ENCODE measurements around the gene ECE1. TPM values are rescaled to one million over a fixed set of nuclear protein-coding genes. Genes with fewer than 3 reads are reported as not detected.

The ECE1 gene
- total RNA-seq, 2 experiments from 2014 or later = 80.9 to 82.3 TPM

DNA sequence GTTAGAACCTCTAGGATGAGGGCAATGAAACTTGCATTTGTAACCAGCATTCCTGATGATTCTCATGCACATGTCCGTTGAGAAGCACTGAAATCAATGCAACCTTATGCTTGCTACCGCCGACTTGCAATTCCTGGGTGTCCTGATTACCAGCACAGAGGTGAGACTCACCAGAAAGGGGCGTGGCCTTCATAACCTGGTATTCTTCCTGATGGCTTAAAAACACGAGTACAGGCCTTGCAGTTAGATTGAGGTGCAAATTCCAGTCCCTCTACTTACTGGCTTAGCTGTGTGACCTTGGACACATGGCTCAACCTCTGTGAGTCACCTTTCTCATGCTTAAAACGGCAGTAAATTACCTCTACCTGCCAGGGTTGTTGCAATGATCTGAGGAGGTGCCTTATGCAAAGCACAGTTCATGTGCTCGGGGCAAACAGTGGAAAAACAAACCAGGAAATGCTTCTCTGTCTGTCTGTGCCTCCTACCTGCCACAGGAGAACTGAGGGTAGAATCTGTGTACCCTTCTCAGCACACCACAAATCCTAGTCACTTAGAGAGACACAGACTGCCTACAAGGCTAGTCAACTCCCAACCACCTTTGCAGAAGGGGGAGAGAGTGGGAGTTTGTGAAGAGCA is 39.1 kb upstream of the ECE1 start:
- ChIA-PET CTCF (no interaction called here), POLR2A (no interaction called here)

DNA sequence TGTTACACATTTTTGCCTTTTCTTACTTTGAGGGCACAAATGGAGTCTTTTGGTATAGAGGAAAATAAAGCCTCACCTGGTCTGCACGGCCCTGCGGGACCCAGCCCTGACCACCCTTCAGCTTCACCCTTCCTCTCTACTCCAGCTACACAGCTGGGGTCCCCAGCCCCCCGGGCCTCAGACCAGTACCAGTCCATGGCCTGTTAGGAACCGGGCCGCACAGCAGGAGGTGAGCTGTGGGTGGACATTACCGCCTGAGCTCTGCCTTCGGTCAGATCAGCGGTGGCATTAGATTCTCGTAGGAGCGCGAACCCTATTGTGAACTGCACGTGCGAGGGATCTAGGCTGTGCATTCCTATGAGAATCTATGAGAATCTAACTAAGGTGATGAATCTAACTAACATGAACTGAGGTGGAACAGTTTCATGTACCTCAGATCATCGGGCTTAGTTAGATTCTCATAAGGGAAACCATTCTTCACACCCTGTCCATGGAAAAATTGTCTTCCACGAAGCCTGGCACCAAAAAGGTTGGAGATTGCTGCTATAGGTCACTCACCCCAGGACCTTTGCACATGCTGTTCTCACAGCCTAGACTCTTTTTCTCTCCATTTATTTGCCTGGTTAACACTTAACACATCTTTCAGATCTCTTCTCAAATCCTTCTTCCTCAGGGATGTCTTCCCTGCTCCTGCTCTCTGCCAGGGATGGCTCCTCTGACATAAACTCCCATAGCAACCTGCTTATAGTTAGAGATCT is 37.5 kb upstream of the ECE1 start:
- CTCF ChIA-PET = interaction anchor here (0.8 to 4.0 kb wide), 4 partner anchors 9 to 73 kb away, joined by 4 to 26 read pairs (median 6); no protein-coding TSS in a partner anchor
- POLR2A ChIA-PET = no interaction called here

DNA sequence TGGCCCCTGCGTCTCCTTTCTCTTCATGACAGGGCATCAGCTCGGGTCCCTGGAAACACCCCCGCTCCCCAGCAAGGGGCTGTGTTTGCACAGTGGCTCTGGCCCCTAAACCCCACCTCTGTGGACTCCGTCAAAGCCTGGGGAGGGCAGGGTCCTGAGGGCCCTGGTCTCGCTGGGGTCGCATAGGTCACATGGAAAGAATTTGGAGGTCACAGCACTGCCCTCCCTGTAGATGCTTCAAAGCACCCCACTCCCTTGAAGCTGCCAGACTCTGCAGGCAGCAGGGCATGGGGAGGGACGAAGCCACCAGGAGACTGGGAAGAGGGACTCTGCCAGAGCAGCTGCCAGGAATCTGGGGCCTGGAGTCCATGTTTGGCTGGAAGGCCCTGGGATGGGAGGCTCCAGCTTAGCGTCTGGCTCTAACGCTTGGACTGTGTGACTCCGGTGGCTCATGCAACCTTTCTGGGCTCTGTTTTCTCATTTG is 36.6 kb upstream of the ECE1 start:
- ChIA-PET POLR2A (interaction anchor here (3.4 kb wide), 1 partner anchor 33 kb away, joined by 25 read pairs; no protein-coding TSS in a partner anchor), CTCF (interaction anchor here (0.8 to 4.0 kb wide), 4 partner anchors 10 to 72 kb away, joined by 4 to 26 read pairs (median 6); no protein-coding TSS in a partner anchor)

DNA sequence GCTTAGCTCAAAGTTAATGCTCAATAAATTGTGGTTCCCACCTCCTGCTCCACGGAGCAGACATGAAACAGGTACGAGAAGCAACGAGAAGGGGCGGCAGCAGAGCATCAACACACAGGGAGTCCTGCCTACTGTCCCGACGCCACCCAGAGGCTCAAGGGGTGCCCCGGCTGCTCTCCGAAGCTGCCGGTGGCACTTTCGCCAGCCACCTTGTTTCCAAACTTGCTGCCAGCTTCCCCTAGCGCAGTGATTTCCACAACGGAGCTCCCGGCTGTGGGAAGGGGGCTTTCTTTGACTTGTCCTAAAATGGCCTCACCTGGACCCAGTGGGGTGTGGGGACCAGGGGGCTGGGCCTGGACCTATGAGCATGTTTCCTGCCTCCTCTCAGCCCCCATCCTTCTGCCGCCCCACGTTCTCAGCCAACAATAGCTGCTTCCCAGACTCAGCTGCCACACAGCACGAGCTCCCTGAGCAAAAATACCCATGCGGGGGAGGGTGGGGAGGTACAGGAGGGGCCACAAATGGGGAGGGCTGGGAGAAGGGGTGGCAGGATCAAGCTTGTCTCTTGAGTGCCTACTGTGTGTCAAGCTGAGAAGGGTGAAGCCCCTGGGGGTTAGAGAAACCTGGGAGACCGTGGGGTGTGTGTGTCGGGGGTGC is 35.6 kb upstream of the ECE1 start:
- POLR2A ChIA-PET = interaction anchor here (2.1 to 3.4 kb wide), 3 partner anchors 8 to 32 kb away, joined by 13 to 25 read pairs (median 13); no protein-coding TSS in a partner anchor
- CTCF ChIA-PET = interaction anchor here (1.9 to 4.0 kb wide), 6 partner anchors 8 to 71 kb away, joined by 6 to 26 read pairs (median 10); no protein-coding TSS in a partner anchor

DNA sequence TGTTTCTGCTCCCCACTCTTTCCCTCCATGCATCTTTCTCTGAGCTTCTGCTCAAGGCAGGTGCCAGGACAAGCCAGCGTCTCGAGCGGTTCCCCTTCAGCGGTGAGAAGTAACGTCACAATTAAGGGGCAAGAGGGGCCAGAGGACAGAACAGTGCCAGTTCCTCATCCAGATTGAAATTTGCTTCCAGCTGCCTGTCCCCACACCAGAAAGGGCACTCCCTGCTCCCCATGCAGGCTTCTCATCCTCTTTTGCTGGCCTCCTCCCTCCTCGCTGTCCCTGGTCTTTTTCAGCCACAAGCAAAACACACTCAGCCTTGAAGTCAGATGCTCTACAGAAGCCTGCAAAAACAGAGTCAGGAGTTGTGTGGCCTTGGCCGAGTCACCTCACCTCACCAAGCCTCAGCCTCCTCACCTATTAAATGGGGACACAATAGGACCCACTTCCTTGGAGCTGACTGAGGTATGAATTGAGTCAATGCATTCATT is 35.0 kb upstream of the ECE1 start:
- ChIA-PET POLR2A (interaction anchor here (0.7 to 3.4 kb wide), 5 partner anchors 9 to 32 kb away, joined by 3 to 25 read pairs (median 13); no protein-coding TSS in a partner anchor), CTCF (interaction anchor here (0.6 to 4.0 kb wide), 10 partner anchors 9 to 165 kb away, joined by 3 to 26 read pairs (median 6); no protein-coding TSS in a partner anchor)

DNA sequence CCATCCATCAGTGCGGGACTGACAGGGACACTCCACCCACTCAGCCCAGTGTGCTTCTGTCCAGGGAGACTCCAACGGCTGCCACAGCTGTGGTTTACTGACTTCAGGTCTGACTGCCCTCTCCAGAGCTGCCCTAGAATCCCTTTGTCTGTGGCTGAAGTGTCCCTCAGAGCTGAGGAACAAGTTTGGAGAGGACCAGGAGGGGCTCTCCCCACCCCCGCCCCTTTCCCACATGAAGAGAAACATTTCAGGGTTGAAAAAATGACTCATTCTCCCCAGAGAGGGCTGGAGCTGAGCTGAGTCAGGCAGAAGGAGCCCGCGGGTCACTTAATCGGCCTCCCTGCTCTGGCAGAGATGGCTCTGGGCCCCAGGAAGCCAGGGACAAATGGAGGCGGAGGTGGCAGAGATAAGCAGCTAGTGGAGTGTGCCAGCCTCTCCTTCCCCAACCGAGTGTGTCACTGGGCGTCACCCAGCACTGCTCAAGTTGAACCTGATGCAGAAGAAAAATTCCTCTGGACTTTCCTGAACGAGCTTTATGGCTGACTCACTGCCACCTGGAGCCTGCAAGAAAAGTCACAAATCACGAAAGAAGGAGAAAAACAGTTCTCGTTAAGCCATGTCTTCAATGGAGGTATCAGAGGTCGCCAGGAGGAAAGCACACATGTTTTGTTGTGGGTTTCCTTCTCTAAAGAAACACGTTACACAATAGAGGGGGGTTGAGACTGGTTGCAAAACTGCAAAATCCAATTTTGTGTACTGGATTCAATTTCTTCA is 34.3 kb upstream of the ECE1 start:
- ChIA-PET POLR2A (interaction anchor here (0.6 to 3.4 kb wide), 7 partner anchors 9 to 536 kb away, joined by 3 to 25 read pairs (median 4); no protein-coding TSS in a partner anchor), CTCF (interaction anchor here (0.6 to 4.0 kb wide), 12 partner anchors 9 to 1129 kb away, joined by 3 to 26 read pairs (median 4); no protein-coding TSS in a partner anchor)

DNA sequence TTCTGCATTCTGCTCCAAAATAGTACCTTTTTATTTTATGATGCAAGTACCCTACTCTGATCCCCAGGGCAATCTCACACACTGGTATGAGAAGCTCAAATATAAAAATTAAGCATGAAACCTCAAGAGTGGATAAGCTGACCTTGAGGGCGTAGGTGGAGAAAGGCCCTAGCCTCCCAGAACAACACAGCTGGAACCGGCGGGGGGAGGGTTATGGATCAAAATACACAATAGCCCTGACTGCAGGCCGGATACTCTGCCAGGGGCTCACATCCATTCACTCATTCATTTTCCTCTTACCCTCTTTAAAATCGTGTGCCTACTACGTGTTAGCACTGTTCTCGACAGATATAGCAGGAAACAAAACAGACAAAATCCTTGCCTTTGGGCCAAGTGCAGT is 32.8 kb upstream of the ECE1 start:
- POLR2A ChIA-PET = no interaction called here
- CTCF ChIA-PET = interaction anchor here (2.7 kb wide), 1 partner anchor 22 kb away, joined by 11 read pairs; no protein-coding TSS in a partner anchor

DNA sequence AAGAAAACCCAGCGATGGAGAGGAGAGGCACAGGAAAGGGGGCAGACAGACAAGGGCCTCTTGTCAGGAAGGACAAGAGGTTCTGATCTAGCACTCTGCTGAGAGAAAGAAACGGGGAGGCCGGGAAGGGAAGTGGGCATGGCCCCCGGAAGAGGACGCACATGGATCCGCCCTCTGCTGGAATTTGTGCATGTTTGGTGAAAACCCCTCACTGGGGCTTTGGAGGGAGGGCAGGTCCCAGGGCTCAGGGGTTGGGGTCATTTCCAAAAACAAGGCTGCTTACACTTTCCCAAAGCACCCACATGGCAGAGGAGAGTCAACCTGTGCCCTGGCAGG is 32.4 kb upstream of the ECE1 start:
- ChIA-PET CTCF (no interaction called here), POLR2A (no interaction called here)

DNA sequence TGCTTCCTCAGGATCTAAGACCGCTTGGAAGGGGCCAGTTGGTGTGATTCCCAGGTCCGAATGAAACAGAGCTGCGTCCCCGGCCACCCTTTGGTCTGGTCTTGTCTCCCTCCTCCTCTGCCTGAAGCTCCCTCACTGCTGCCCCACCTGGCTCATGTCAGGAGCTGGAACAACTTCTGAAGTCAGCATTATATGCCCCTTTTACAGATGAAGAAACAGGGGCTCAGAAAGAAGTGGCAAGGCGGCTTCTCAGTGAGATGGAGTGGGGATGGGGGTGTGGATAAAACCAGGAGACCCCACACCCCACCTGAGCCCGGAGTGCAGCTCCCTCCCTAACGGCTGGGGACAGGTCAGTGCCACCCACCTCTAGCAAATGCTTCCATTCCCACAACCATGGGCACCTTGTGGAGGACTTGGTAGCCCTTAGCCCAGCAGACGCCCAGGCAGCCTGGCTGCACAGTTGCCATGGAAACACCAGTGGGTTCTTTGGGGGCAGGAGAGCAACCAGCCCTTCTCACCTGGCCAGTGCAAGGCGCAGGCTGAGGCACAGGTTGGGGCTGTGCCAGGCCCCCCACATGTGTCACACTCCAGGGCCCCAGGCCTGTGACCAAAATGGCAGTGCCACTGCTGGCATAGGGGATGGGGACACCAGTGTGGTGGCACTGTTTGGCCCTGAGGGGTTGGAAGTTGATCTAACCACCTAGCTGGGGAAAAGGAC is 31.9 kb upstream of the ECE1 start:
- ChIA-PET POLR2A (no interaction called here), CTCF (interaction anchor here (0.9 to 1.0 kb wide), 2 partner anchors 29 to 67 kb away, joined by 3 read pairs; no protein-coding TSS in a partner anchor)

DNA sequence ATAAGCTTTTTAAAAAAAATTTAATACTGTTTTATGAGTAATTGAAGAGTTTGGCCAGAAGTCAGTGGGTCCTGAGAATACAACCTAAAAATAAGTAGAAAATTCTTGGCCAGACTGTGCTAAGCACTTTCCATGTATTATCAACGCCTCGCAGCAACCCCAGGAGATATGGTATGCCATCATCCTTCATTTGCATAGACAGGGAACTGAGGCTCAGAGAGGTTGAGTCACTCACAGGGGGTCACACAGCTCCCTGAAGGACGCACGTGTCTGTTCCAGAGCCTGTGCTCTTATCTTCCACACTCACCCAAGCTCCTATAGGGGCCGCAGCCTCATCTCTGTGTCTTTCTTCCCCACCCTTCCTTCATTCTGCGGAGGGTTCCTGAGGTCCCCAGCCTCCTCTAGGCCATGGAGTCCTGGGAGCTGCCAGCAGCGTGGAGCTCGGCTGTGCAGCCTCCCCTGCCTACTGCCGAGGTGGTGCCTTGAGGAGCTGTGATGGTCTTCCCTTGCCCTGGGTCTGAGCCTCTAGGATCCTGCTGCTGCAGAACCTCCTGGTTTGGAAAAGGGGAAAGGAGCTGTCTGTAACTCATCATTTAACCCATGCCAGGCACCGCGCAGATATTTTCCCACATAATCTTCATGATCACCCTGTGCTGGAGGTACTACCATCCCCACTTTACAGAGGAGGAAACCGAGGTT is 30.3 kb upstream of the ECE1 start:
- ChIA-PET CTCF (interaction anchor here (1.0 to 1.8 kb wide), 3 partner anchors 13 to 111 kb away, joined by 3 to 5 read pairs (median 3); no protein-coding TSS in a partner anchor), POLR2A (interaction anchor here (0.6 kb wide), 1 partner anchor 38 kb away, joined by 4 read pairs; no protein-coding TSS in a partner anchor)

DNA sequence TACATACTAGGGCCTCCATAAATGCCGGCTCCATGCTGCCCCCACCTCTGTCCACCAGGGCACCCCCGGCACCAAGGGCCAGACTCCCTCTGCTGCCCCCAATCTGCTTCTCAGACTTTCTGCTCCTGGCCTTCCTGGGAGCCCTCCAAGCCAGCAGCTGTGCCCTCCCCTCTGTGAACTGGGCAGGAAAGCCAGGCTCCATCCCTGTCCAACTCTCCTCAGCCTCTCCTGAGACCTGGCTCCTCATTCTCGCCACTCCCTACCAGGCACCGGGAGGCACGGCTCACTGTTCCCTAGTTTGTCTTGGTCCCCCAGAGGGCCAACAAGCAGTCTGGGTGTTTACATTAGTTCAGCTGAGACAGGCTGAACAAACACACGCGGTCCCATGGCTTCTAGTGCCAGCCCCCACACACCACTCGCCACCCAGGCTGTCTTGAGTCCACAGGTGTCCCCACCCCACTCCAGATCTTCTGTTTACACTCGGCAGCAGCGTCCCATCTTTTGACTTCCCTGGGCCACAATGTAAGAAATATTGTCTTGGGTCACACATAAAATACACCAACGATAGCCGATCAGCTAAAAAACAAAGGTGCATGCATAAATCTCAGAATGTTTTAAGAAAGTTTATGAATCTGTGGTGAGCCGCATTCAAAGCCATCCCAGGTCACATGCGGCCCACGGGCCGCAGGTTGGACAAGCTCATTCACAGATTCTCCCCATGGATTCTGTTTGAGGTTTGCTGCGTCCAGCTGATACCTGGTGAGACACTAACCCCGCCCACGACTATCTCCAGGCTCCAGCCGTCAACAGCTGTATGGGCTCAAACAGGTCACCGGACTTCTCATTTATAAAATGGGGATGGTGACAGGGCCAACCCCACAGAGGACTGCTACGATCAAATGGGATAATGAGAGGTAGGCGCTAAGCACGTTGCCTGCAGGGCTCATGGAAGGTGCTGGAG is 29.5 kb upstream of the ECE1 start:
- POLR2A ChIA-PET = interaction anchor here (0.6 kb wide), 2 partner anchors 26 to 39 kb away, joined by 4 to 6 read pairs; no protein-coding TSS in a partner anchor
- CTCF ChIA-PET = interaction anchor here (1.0 to 1.8 kb wide), 3 partner anchors 14 to 110 kb away, joined by 3 to 5 read pairs (median 3); no protein-coding TSS in a partner anchor

DNA sequence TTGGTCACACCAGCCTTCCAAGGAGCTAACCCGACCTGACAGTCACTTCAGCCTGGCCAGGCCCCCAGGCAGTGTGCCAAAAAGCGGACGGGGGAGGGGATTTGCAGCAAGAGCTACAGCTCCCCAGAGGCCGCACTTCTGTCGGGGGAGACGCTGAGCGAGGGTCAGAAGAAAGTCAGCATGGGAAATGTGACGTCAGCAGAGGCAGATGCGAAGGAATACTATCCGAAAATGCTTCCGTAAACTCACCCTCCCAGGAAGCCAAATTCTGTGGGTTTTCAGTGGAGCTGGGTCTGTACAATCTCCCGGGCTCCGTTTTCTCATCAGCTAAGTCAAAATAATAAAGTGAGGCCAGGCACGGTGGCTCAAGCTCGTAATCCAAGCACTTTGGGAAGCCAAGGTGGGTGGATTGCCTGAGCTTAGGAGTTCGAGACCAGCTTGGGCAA is 28.5 kb upstream of the ECE1 start:
- ChIA-PET POLR2A (no interaction called here), CTCF (no interaction called here)

DNA sequence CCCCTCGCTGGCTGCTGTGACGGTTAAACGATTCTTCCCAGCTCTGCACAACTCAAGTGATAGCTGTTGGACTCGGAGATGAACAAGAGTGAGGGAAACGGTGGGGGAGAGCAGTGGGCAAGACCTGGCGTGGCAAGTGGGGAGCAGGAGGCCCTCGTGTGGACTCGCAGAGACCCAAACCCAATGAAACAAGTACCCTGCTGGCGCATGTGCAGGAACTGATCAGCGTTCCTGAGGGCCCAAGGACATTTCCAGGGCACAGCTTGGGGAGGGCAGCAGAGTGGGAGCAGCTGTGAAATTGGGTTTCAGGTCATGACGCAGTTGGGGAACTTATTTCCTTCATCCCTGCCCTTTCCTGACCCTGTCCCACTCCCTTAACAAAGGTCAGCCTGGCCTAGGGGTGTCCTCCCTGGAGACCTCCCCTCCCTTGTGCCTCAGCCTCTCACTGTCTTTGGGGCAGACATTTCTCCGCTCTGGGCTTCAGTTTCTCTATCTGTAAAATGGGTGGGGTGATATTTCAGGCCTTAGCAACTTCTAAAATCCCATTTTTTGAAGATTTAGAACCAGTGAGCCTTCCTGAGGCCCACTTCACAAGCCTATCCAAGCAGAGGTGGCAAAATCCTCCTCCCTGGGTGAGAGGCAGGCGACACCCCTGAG is 27.9 kb upstream of the ECE1 start:
- ChIA-PET POLR2A (no interaction called here), CTCF (no interaction called here)

DNA sequence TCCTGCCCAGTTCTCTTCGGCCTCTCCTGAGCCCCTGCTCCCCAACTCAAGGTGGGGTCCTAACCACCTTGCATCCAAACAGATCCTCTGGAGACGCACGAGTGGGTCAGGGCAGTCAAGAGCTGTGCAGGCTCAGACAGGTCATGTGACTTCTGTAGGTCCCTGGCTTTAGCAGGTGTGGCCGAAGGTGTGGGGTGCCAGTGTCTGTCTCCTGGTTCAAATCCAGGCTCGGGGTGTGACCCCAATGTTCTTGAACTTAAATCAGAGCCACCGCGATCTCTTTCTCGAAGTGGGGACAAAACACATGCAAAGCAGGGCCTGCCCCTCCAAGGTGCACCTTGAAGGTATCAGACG is 27.4 kb upstream of the ECE1 start:
- CTCF ChIA-PET = no interaction called here

DNA sequence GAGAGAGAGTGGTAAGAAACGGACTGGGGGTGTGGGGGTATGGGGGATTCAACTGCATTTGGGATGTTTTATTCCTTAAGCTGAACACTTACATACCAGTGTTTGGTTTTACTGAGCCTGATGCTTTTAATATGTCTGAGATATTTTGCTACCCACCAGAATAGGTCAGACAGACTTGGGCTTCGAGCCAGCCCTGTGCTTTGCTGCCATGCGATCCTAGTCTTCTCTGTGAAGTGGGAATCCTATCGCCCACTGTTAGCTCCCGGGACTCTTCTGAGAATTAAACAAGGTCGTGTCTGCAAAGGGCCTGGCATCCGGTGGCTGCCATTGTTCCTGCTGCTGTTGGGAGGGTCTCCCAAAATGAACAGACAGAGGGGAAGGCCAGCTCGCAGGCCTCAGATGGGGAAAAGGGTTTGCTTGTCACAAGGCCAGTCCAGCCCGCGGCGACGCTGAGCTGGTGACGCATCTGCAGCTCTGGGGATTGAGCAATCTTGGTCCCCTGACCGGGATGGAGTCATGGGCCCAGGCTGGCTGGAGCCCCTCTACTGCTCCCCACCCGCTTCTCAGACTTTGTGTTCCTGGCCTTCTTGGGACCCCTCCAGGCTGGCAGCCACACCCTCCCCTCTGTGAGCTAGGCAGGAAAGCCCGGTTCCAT is 26.9 kb upstream of the ECE1 start:
- POLR2A ChIA-PET = no interaction called here

More for the DNA sequence above, 27.4 kb upstream of the ECE1 start:
- POLR2A ChIA-PET = no interaction called here

More for the DNA sequence above, 26.9 kb upstream of the ECE1 start:
- CTCF ChIA-PET = no interaction called here
